ENCODE measurements around the gene NSD2. TPM values are rescaled to one million over a fixed set of nuclear protein-coding genes. Genes with fewer than 3 reads are reported as not detected.
A peak's percentile ranks its signal among the peaks of the same experiment; 100 is the strongest.

Gene NSD2
- total and polyA plus RNA-seq, 9 of the 15 experiments (the other 6 are each of a cell fraction or from before 2014, with no cell fraction given) = 6.4 to 126 (median 58.8) TPM

GRCh38 chr4:1870328-1870577 lies 940 bp upstream of the NSD2 start (continued):
- TF ChIP-seq ZNF3 (CRISPR knock-in tag; IDR thresholded peaks at IDR 0.05) (no peak), ZNF79 (CRISPR knock-in tag; IDR thresholded peaks at IDR 0.05; ENCODE audit: low read depth) (no peak), ZNF518B (CRISPR knock-in tag; IDR thresholded peaks at IDR 0.05) (no peak), SMAD3 (CRISPR knock-in tag; conservative IDR thresholded peaks at IDR 0.05) (no peak), KAT8 (IDR thresholded peaks at IDR 0.05; ENCODE audit: low read depth) (no peak), ZBTB40 (IDR thresholded peaks at IDR 0.05) (0 out of 2 replicates have a peak, but pooled peaks have one; percentile 14), ZBTB40 (CRISPR knock-in tag; IDR thresholded peaks at IDR 0.05) (no peak), CCNT2 (IDR thresholded peaks at IDR 0.05; ENCODE audit: borderline replicate concordance, extremely low read depth, insufficient read length, low read depth, low read length) (no peak), ZNF282 (CRISPR knock-in tag; IDR thresholded peaks at IDR 0.05) (no peak), ZNF140 (CRISPR knock-in tag; IDR thresholded peaks at IDR 0.05) (no peak), MYNN (IDR thresholded peaks at IDR 0.05) (no peak), MYNN (CRISPR knock-in tag; IDR thresholded peaks at IDR 0.05) (no peak)
- TF ChIP-seq, protein P1, sequence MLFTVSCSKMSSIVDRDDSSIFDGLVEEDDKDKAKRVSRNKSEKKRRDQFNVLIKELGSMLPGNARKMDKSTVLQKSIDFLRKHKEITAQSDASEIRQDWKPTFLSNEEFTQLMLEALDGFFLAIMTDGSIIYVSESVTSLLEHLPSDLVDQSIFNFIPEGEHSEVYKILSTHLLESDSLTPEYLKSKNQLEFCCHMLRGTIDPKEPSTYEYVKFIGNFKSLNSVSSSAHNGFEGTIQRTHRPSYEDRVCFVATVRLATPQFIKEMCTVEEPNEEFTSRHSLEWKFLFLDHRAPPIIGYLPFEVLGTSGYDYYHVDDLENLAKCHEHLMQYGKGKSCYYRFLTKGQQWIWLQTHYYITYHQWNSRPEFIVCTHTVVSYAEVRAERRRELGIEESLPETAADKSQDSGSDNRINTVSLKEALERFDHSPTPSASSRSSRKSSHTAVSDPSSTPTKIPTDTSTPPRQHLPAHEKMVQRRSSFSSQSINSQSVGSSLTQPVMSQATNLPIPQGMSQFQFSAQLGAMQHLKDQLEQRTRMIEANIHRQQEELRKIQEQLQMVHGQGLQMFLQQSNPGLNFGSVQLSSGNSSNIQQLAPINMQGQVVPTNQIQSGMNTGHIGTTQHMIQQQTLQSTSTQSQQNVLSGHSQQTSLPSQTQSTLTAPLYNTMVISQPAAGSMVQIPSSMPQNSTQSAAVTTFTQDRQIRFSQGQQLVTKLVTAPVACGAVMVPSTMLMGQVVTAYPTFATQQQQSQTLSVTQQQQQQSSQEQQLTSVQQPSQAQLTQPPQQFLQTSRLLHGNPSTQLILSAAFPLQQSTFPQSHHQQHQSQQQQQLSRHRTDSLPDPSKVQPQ (CRISPR knock-in tag; IDR thresholded peaks at IDR 0.05; ENCODE audit: borderline replicate concordance) = no peak
- TF ChIP-seq, protein P2, sequence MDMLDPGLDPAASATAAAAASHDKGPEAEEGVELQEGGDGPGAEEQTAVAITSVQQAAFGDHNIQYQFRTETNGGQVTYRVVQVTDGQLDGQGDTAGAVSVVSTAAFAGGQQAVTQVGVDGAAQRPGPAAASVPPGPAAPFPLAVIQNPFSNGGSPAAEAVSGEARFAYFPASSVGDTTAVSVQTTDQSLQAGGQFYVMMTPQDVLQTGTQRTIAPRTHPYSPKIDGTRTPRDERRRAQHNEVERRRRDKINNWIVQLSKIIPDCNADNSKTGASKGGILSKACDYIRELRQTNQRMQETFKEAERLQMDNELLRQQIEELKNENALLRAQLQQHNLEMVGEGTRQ (CRISPR knock-in tag; IDR thresholded peaks at IDR 0.05) = no peak

Data from K562 (cell line).